Heart right ventricle (tissue), 16 donors: ENCODE results near the gene SP6. TPM values are rescaled to one million over a fixed set of nuclear protein-coding genes. Genes with fewer than 3 reads are reported as not detected.

Source experiments
- ATAC-seq, 8 donors: fragments of 200-7000 bp; cut with Tn5 transposase; one replicate each; pipeline ENCODE4 v1.9.1; 2020; ENCODE audit warnings: mild to moderate bottlenecking in 8 of 8, moderate library complexity in 8 of 8, moderate number of reproducible peaks in 1 of 8
- DNase-seq, 2 donors: peaks; one replicate each; pipeline ENCODE4 v3.0.0-alpha.2; 2020
- H3K27ac ChIP-seq, 10 donors: fragments of 200-600 bp; sonication (generic) in 2 of 10; one replicate each; pipeline versions ENCODE4 v1.5.0 to v1.8.0; 2020 to 2022; ENCODE audit warnings: mild to moderate bottlenecking in 3 of 10
- H3K27me3 ChIP-seq, 7 donors: fragments of 200-600 bp; one replicate each; pipeline ENCODE4 v1.8.0; 2021 to 2022; ENCODE audit warnings: mild to moderate bottlenecking in 2 of 7
- H3K36me3 ChIP-seq, 9 donors: fragments of 200-600 bp; sonication (generic) in 1 of 9; one replicate each; pipeline versions ENCODE4 v1.5.0 to v1.8.0; 2020 to 2022; ENCODE audit warnings: mild to moderate bottlenecking in 2 of 9
- H3K4me1 ChIP-seq, 9 donors: fragments of 200-600 bp; sonication (generic) in 1 of 9; one replicate each; pipeline versions ENCODE4 v1.5.0 to v1.8.0; 2020 to 2022; ENCODE audit warnings: mild to moderate bottlenecking in 4 of 9
- H3K4me3 ChIP-seq, 10 donors: fragments of 200-600 bp; sonication (generic) in 2 of 10; one replicate each; pipeline versions ENCODE4 v1.5.0 to v1.8.0; 2020 to 2022; ENCODE audit warnings: mild to moderate bottlenecking in 7 of 10, moderate library complexity in 2 of 10
- H3K9me3 ChIP-seq, 11 donors: fragments of 200-600 bp in 10 of 11; sonication (generic) in 2 of 11; one replicate each; pipeline versions ENCODE4 v1.5.0 to v1.8.0; 2013 to 2022; ENCODE audit warnings: mild to moderate bottlenecking in 2 of 11, control low read depth in 1 of 11, moderate library complexity in 1 of 11
- WGBS, 2 donors: extraction: QIAGEN DNeasy Blood & Tissue Kit; methylation state at CpG; one replicate each; pipeline ENCODE4 v1.1.7; 2013; ENCODE audit warnings: inconsistent platforms in 1 of 2; 5-methylcytosine and 5-hydroxymethylcytosine counted together
- intact Hi-C, 10 donors: fragments of 100-400 bp; cut with DNase I; formaldehyde crosslinking; loops; one replicate each; pipeline versions ENCODE4 v1.11.1 to v1.14.2; 2022
- polyA plus RNA-seq, 2 donors: library from polyadenylated mRNA; stranded (reverse); fragments of 200-250 nt; gene quantifications; one replicate each; pipeline ENCODE4 v1.2.3, GENCODE V29; 2013
- total RNA-seq, 10 donors: library from RNA; stranded (reverse); fragmentation: NEBNext Ultra II Directional in 3 of 10; extraction: Animal tissue kit (Norgen Biotek cat#: 25700) in 3 of 10; gene quantifications; one replicate each; pipeline versions ENCODE4 v1.2.1 to v1.2.4, GENCODE V29; 2021 to 2023
- TF ChIP-seq, protein P1 (sequence below), 9 donors: fragments of 200-600 bp; sonication (generic) in 2 of 9; IDR thresholded peaks; one replicate each; pipeline versions ENCODE4 v1.5.0 to v1.8.0; 2021 to 2022; ENCODE audit warnings: antibody characterized with exemption in 9 of 9, mild to moderate bottlenecking in 5 of 9, moderate library complexity in 1 of 9
- donor health status: Arrhythmogenic right ventricular cardiomyopathy.
- donor health status: ischemic (EF 13 %, LVEDD 7.1; RV severe dilation, severe dysfunction).
- donor health status: healthy with polysubstance abuse.
- donor health status: DM: no; HTN: yes; CAD: no.
- donor health status: DM: no; HTN: no; CAD: no.
- donor health status: ischemic (EF 25% LVEDD 6.9; RV normal size, moderate dysfunction).
- donor health status: ischemic (EF 25% LVEDD 5.7; RV mildly dilated, moderate dysfunction).
- donor health status: healthy.
- donor health status: DM: yes; HTN: yes; CAD: no.
- donor health status: Ischemic cardiomyopathy.
- donor health status: ischemic (EF 35%, LVEDD 5.7; RV mildly dilated, moderate dysfunction).
- donor health status: nonischemic (EF 11% LVEDD 7.7; RV severe dilation, severe dysfunction).
- donor health status: DM: yes; HTN: yes; CAD: no.
- donor health status: PGD.
- donor health status: ischemic (EF 29% LVEDD 5.4; RV normal size, mild dysfunction).
- donor health status: nonischemic (EF 23%, LVEDD 6.1; RV moderate dilation, normal function).

The SP6 gene
- total and polyA plus RNA-seq, 12 donors, result 0.05 to 1.9 (median 0.23) TPM

DNA sequence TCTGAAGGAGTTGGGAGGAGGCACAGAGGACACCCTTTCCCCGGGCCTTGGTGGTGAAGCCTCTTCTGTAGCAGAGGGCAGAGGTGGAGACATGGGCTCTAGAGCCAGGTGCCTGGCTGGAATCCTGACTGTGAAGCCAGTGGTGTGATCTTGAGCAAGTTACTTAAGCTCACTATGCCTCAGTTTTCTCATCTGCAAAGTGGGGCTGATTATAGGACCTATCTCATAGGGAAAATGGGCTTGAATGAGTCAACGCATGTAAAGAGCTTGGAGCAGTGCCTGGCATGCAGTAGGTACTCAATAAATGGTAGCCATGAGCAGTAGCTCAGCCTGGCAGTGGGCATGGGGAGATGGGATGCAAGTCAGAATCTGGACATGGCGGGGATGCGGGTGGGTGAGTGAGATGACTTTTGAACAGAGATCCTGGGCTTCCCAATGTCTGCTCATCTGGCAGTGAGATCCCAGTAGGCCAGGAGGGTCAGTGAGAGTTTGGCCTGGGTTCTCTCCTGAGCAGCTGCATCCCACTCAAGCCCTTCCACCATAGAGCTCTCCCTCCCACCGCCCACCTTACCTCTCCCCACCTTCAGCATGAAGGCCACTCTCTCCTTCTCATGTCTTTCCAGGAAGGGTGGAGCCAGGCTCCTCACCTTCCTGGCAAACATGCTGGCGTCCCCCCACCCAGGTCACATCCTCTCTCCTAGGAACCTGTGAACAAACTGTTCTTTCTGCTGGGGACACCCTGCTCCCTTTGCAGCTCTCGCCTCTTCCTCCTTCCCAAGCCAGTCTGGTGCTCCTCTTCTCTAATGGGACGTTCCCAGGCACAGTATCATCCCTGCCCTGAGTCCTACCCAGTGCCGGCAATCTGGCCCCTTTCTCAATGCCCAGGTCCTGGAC, 32.0 kb upstream of the SP6 start:
- 82 to 85% methylated on average over 9 of the region's 9 CpGs for WGBS, 2 donors
- peak in 4 of 8 donors; percentile 25 to 74 (median 32) for ATAC-seq

DNA sequence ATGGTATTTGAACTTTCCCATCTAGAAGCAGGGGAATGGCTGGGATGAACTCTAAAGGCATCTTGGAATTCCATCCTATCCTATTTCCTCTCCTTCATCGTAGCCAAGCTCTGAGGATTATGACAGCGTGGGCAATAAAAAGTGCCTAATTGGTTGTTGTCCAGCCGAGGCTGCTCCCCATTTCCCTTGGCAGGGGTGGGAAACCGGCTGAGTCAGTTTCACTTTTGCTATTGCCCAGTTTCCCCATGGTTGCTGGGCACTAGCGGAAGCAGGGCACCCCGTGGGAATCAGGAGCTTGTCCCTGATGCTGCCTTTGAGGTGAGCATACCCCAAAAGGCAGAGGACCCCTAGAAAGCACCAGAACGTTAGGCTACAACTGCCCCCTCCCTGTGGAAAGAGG, 31.3 kb upstream of the SP6 start:
- intact Hi-C loops, result no loop called here
- no peak for DNase-seq
- no peaks in the 10 kb centered on the region for H3K9me3 ChIP-seq
- 44 to 50% methylated on average over 7 of the region's 7 CpGs for WGBS, 2 donors
- TF ChIP-seq, protein P1, sequence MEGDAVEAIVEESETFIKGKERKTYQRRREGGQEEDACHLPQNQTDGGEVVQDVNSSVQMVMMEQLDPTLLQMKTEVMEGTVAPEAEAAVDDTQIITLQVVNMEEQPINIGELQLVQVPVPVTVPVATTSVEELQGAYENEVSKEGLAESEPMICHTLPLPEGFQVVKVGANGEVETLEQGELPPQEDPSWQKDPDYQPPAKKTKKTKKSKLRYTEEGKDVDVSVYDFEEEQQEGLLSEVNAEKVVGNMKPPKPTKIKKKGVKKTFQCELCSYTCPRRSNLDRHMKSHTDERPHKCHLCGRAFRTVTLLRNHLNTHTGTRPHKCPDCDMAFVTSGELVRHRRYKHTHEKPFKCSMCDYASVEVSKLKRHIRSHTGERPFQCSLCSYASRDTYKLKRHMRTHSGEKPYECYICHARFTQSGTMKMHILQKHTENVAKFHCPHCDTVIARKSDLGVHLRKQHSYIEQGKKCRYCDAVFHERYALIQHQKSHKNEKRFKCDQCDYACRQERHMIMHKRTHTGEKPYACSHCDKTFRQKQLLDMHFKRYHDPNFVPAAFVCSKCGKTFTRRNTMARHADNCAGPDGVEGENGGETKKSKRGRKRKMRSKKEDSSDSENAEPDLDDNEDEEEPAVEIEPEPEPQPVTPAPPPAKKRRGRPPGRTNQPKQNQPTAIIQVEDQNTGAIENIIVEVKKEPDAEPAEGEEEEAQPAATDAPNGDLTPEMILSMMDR (IDR thresholded peaks at IDR 0.05), result no peak
- peaks cover 0 to 16% (median 4%) of the 10 kb centered on the region in 7 donors for H3K27me3 ChIP-seq
- peak overlapping the region in 2 of 10 donors; percentile 19 for H3K4me3 ChIP-seq
- peaks cover 0 to 31% (median 5%) of the 10 kb centered on the region in 9 donors for H3K4me1 ChIP-seq
- peak overlapping the region in 4 of 10 donors; percentile 15 to 50 (median 24) for H3K27ac ChIP-seq
- H3K36me3 ChIP-seq, result no peaks in the 10 kb centered on the region
- peak in 6 of 8 donors; percentile 13 to 53 (median 36) for ATAC-seq

More for the DNA sequence above, 32.0 kb upstream of the SP6 start:
- TF ChIP-seq, protein P1 (IDR thresholded peaks at IDR 0.05), result no peak
- H3K27ac ChIP-seq, result peak overlapping the region in 3 of 10 donors; percentile 16 to 50 (median 33)
- H3K4me1 ChIP-seq, result peaks cover 0 to 31% (median 5%) of the 10 kb centered on the region in 9 donors
- no peaks in the 10 kb centered on the region for H3K36me3 ChIP-seq
- peak overlapping the region in 1 of 10 donors; percentile 19 for H3K4me3 ChIP-seq
- DNase-seq, result no peak
- H3K9me3 ChIP-seq, result no peaks in the 10 kb centered on the region
- intact Hi-C loops, result no loop called here
- H3K27me3 ChIP-seq, result peaks cover 0 to 9% (median 3%) of the 10 kb centered on the region in 7 donors

DNA sequence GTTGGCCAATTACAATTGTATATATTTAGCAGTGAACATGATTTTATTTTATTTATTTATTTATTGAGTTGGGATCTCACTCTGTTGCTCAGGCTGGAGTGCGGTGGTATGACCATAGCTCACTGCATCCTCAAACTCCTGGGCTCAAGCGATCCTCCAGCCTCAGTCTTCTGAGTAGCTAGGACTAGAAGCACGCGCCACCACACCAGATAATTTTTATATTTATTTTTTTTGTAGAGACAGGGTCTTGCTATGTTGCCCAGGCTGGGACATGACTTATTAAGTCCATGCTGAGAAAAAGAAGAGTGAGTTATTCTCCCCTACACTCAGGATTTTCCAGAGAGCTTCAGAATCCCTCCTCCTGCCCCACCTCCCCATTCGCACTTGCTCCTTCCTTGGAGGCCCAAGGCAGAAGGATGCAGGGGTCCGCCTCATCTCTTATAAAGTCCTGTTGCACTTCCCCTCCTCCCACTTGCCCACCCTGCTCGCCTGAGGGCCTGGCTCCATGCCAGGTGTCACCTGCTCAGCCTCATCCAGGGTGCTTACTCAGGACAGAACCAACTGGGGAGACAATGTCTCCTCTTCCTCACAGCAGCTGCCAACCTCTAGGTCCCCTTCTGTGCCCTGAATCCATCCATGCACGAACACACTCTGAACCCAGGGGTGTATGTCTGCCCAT, 29.0 kb upstream of the SP6 start:
- WGBS, 2 donors, result 83% methylated on average over 8 of the region's 8 CpGs
- no peak overlapping the region for H3K4me3 ChIP-seq
- intact Hi-C loops, result no loop called here
- DNase-seq, result no peak
- ATAC-seq, result no peak
- TF ChIP-seq, protein P1 (IDR thresholded peaks at IDR 0.05), result no peak
- H3K4me1 ChIP-seq, result peaks cover 0 to 24% (median 3%) of the 10 kb centered on the region in 9 donors
- peaks cover 0 to 31% (median 18%) of the 10 kb centered on the region in 7 donors for H3K27me3 ChIP-seq
- no peaks in the 10 kb centered on the region for H3K36me3 ChIP-seq
- H3K9me3 ChIP-seq, result no peaks in the 10 kb centered on the region
- no peak overlapping the region for H3K27ac ChIP-seq

DNA sequence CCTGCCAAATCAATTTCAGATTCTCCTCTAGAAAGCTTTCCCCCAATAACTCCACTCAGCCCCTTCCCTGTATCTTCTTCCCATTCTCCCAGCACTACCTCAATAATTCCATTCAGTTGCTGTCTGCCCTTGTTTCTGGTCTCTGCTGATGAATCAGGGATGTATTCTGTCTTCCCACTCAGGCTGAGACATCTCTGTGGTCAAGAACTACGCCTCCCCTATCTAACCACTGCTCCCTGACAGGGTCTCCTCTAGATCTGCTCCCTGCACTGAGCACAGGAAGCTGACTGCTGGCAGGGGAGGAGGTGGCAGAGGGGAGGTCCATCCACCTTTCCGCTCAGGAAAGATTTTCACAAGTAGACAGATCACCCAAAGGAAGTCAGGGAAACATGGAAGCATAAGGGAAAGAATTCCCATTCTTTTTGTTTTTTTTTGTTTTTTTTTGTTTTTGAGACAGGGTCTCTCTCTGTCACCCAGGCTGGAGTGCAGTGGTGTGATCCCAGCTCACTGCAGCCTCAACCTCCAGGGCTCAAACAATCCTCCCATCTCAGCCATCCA, 28.1 kb upstream of the SP6 start:
- Histone ChIP-seq H3K9me3 (no peaks in the 10 kb centered on the region), H3K27me3 (peaks cover 0 to 38% (median 22%) of the 10 kb centered on the region in 7 donors), H3K27ac (no peak overlapping the region), H3K4me1 (peaks cover 0 to 20% (median 0%) of the 10 kb centered on the region in 9 donors), H3K4me3 (no peak overlapping the region), H3K36me3 (no peaks in the 10 kb centered on the region)
- TF ChIP-seq, protein P1 (IDR thresholded peaks at IDR 0.05), result no peak
- intact Hi-C loops, result no loop called here
- ATAC-seq (no peak), DNase-seq (no peak)
- WGBS, 2 donors, result 65 to 68% methylated on average over 2 of the region's 2 CpGs
